ENCODE data around the gene TIGD4. TPM values are rescaled to one million over a fixed set of nuclear protein-coding genes. Genes with fewer than 3 reads are reported as not detected.

The TIGD4 gene
- total RNA-seq, 1 experiment from 2014 or later = 2.0 TPM

DNA sequence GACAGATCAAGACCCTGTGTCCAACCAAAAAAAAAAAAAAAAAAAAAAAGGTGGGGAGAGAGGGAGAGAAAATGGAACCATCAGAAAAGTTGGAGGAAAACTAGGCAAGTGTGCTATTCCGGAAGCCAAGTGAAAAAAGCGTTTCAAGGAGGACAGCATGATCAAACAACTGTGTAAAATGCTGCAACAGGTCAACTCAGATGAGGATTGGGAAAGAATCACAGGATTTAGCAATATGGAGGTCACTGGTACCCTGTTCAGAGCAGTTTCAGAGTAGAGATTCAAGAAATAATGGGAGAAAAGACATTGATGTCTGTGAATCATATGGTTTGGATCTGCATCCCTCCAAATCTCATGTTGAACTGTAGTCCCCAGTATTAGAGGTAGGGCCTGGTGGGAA lies 47.5 kb downstream of the TIGD4 start:
- Histone ChIP-seq H2AFZ (ENCODE audit: low read length) (no peak overlapping the region), H2BK15ac (ENCODE audit: low read depth, low read length) (no peak overlapping the region), H3K9ac (ENCODE audit: extremely low read depth, insufficient read length, low read length) (no peak overlapping the region), H3K79me1 (ENCODE audit: insufficient read depth, low read depth, low read length, poor library complexity, severe bottlenecking) (no peaks in the 10 kb centered on the region), H3K27ac (ENCODE audit: insufficient read length, low read depth, low read length) (no peak overlapping the region), H3K79me2 (ENCODE audit: insufficient read depth, low read length) (no peaks in the 10 kb centered on the region), H3K23me2 (ENCODE audit: insufficient read length, low read depth, low read length, poor library complexity, severe bottlenecking) (no peaks in the 10 kb centered on the region), H4K5ac (ENCODE audit: insufficient read length, low read depth, low read length) (no peak overlapping the region), H3T11ph (ENCODE audit: low read length) (no peak overlapping the region), H4K20me1 (ENCODE audit: control insufficient read depth, insufficient read depth, insufficient read length) (no peaks in the 10 kb centered on the region), H3K9me3 (ENCODE audit: control insufficient read depth, low read depth, low read length) (no peaks in the 10 kb centered on the region), H3K27me3 (ENCODE audit: insufficient read depth, low read length) (no peaks in the 10 kb centered on the region), H2AK5ac (ENCODE audit: insufficient read length, low read length) (no peak overlapping the region), H2BK120ac (ENCODE audit: low read depth, low read length, poor library complexity, severe bottlenecking) (no peak overlapping the region), H4K91ac (ENCODE audit: insufficient read length, low read depth, low read length) (no peak overlapping the region), H2BK12ac (ENCODE audit: insufficient read length, low read depth, low read length) (no peak overlapping the region), H3K56ac (ENCODE audit: insufficient read length, low read depth, low read length) (no peak overlapping the region), H3K18ac (ENCODE audit: insufficient read length, low read depth, low read length) (no peak overlapping the region), H2BK5ac (ENCODE audit: insufficient read length, low read length) (no peak overlapping the region), H4K8ac (replicated peaks; ENCODE audit: insufficient read length, low read depth, low read length) (no peak overlapping the region), H3K4ac (ENCODE audit: low read depth, low read length) (no peak overlapping the region), H3K4me2 (ENCODE audit: insufficient read depth, insufficient read length, low read length) (no peak overlapping the region), H2BK20ac (ENCODE audit: low read depth, low read length, poor library complexity, severe bottlenecking) (peak overlapping the region; percentile 78), H3K4me1 (ENCODE audit: insufficient read depth, low read length) (no peaks in the 10 kb centered on the region), H3K23ac (ENCODE audit: insufficient read length, low read depth, low read length) (no peak overlapping the region), H3K14ac (ENCODE audit: insufficient read depth, low read length) (no peak overlapping the region)
- no peak overlapping the region for H3K4me3 Mint-ChIP-seq
- DNase-seq = no peak
- TF ChIP-seq, protein P1, sequence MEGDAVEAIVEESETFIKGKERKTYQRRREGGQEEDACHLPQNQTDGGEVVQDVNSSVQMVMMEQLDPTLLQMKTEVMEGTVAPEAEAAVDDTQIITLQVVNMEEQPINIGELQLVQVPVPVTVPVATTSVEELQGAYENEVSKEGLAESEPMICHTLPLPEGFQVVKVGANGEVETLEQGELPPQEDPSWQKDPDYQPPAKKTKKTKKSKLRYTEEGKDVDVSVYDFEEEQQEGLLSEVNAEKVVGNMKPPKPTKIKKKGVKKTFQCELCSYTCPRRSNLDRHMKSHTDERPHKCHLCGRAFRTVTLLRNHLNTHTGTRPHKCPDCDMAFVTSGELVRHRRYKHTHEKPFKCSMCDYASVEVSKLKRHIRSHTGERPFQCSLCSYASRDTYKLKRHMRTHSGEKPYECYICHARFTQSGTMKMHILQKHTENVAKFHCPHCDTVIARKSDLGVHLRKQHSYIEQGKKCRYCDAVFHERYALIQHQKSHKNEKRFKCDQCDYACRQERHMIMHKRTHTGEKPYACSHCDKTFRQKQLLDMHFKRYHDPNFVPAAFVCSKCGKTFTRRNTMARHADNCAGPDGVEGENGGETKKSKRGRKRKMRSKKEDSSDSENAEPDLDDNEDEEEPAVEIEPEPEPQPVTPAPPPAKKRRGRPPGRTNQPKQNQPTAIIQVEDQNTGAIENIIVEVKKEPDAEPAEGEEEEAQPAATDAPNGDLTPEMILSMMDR (conservative IDR thresholded peaks at IDR 0.05) = no peak
- peaks cover 2% of the 10 kb centered on the region; the same call in 1 of the 2 replicates for H3K27me3 Mint-ChIP-seq (ENCODE audit: low read depth)
- no peaks in the 10 kb centered on the region for H3K36me3 Mint-ChIP-seq (ENCODE audit: insufficient read depth in 1 of 3, low read depth in 3 of 3)
- H3K9me3 Mint-ChIP-seq = no peaks in the 10 kb centered on the region
- WGBS (ENCODE audit: extremely low coverage, insufficient read length, low lambda C conversion rate) = no CpG with 5 or more reads among the region's 2 CpGs
- no peak overlapping the region for H3K27ac Mint-ChIP-seq
- peaks cover 14 to 18% of the 10 kb centered on the region in 2 experiments for H3K4me1 Mint-ChIP-seq

Measured in H9 (cell line).